ENCODE results near the gene PRL. TPM values are rescaled to one million over a fixed set of nuclear protein-coding genes. Genes with fewer than 3 reads are reported as not detected.

The PRL gene
- total RNA-seq, 2 donors from 2014 or later, result not detected

GRCh38 chr6:22288721-22289120 is 8.1 kb downstream of the PRL start:
- TF ChIP-seq CTCF (IDR thresholded peaks at IDR 0.05), result no peak
- no peaks in the 10 kb centered on the region for H3K9me3 ChIP-seq
- no peak overlapping the region for H3K4me3 ChIP-seq
- H3K4me1 ChIP-seq (ENCODE audit: control insufficient read depth in 1 of 2, low read depth in 2 of 2), result no peaks in the 10 kb centered on the region
- H3K36me3 ChIP-seq, result no peaks in the 10 kb centered on the region
- H3K27me3 ChIP-seq (replicated peaks; ENCODE audit: insufficient read depth), result no peaks in the 10 kb centered on the region
- no peak for DNase-seq (ENCODE audit: low spot score)
- no peak overlapping the region for H3K27ac ChIP-seq
- ATAC-seq (ENCODE audit: insufficient number of reproducible peaks, low FRiP score, low read depth), result no peak

- DNase-seq (ENCODE audit: low spot score) (no peak), ATAC-seq (ENCODE audit: insufficient number of reproducible peaks, low FRiP score, low read depth) (no peak)
- no peaks in the 10 kb centered on the region for H3K27me3 ChIP-seq (replicated peaks; ENCODE audit: insufficient read depth)
- H3K4me1 ChIP-seq (ENCODE audit: control insufficient read depth in 1 of 2, low read depth in 2 of 2), result no peaks in the 10 kb centered on the region
- no peak for TF ChIP-seq CTCF (IDR thresholded peaks at IDR 0.05)
- H3K36me3 ChIP-seq, result no peaks in the 10 kb centered on the region
- H3K4me3 ChIP-seq, result no peak overlapping the region
- H3K9me3 ChIP-seq, result no peaks in the 10 kb centered on the region
- H3K27ac ChIP-seq, result no peak overlapping the region
Observed at GRCh38 chr6:22284666-22285065, 12.2 kb downstream of the PRL start.

GRCh38 chr6:22281341-22282085 is 15.3 kb downstream of the PRL start:
- no peak for TF ChIP-seq CTCF (IDR thresholded peaks at IDR 0.05)
- no peak overlapping the region for H3K4me3 ChIP-seq
- H3K27me3 ChIP-seq (replicated peaks; ENCODE audit: insufficient read depth), result no peaks in the 10 kb centered on the region
- no peak overlapping the region for H3K27ac ChIP-seq
- no peaks in the 10 kb centered on the region for H3K9me3 ChIP-seq
- no peaks in the 10 kb centered on the region for H3K36me3 ChIP-seq
- ATAC-seq (ENCODE audit: insufficient number of reproducible peaks, low FRiP score, low read depth), result no peak
- no peaks in the 10 kb centered on the region for H3K4me1 ChIP-seq (ENCODE audit: control insufficient read depth in 1 of 2, low read depth in 2 of 2)
- DNase-seq (ENCODE audit: low spot score), result no peak

GRCh38 chr6:22279427-22279826 is 17.4 kb downstream of the PRL start:
- Histone ChIP-seq H3K4me1 (ENCODE audit: control insufficient read depth in 1 of 2, low read depth in 2 of 2) (no peaks in the 10 kb centered on the region), H3K27me3 (replicated peaks; ENCODE audit: insufficient read depth) (no peaks in the 10 kb centered on the region), H3K27ac (no peak overlapping the region), H3K36me3 (no peaks in the 10 kb centered on the region), H3K4me3 (no peak overlapping the region), H3K9me3 (no peaks in the 10 kb centered on the region)
- no peak for DNase-seq (ENCODE audit: low spot score)
- no peak for ATAC-seq (ENCODE audit: insufficient number of reproducible peaks, low FRiP score, low read depth)
- no peak for TF ChIP-seq CTCF (IDR thresholded peaks at IDR 0.05)

- Histone ChIP-seq H3K27me3 (replicated peaks; ENCODE audit: insufficient read depth) (no peaks in the 10 kb centered on the region), H3K9me3 (no peaks in the 10 kb centered on the region), H3K27ac (no peak overlapping the region), H3K4me1 (ENCODE audit: control insufficient read depth in 1 of 2, low read depth in 2 of 2) (no peaks in the 10 kb centered on the region), H3K4me3 (no peak overlapping the region), H3K36me3 (no peaks in the 10 kb centered on the region)
- ATAC-seq (ENCODE audit: insufficient number of reproducible peaks, low FRiP score, low read depth) (no peak), DNase-seq (ENCODE audit: low spot score) (no peak)
- no peak for TF ChIP-seq CTCF (IDR thresholded peaks at IDR 0.05)
Observed at GRCh38 chr6:22271081-22271480, 25.8 kb downstream of the PRL start.

All from thoracic aorta (tissue), 2 donors.